Measurements from ENCODE around the gene AHNAK.

DNA sequence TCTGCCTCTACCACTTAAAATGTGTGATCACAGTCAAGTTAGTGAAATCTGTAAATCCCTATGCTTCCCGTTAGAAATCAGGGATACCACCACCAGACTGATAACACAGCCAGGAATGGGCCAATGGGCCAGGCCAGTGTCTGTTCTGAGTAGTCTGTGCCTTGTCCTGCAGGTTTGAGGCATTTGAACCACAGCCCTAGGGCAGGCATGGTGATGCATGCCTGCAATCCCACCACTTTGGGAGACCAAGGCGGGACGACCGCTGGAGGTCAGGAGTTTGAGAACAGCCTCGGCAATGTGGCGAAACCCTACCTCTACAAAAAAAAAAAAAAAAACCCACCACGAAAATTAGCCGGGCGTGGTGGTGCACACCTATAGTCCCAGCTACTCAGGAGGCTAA, 12.1 kb upstream of the AHNAK start:
- TF ChIP-seq, protein P1, sequence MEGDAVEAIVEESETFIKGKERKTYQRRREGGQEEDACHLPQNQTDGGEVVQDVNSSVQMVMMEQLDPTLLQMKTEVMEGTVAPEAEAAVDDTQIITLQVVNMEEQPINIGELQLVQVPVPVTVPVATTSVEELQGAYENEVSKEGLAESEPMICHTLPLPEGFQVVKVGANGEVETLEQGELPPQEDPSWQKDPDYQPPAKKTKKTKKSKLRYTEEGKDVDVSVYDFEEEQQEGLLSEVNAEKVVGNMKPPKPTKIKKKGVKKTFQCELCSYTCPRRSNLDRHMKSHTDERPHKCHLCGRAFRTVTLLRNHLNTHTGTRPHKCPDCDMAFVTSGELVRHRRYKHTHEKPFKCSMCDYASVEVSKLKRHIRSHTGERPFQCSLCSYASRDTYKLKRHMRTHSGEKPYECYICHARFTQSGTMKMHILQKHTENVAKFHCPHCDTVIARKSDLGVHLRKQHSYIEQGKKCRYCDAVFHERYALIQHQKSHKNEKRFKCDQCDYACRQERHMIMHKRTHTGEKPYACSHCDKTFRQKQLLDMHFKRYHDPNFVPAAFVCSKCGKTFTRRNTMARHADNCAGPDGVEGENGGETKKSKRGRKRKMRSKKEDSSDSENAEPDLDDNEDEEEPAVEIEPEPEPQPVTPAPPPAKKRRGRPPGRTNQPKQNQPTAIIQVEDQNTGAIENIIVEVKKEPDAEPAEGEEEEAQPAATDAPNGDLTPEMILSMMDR (IDR thresholded peaks at IDR 0.05) = no peak
- no peak for TF ChIP-seq POLR2A (IDR thresholded peaks at IDR 0.05)

All from ovary (tissue), 3 donors.